Activated naive CD8-positive, alpha-beta T cell (primary cell): ENCODE measurements around the gene ZSWIM7.

Experiments
- H3K27ac Mint-ChIP-seq: one replicate; pipeline ENCODE4 v1.8.0; 2021; ENCODE audit warnings: mixed read lengths
- H3K27me3 Mint-ChIP-seq: one replicate; pipeline ENCODE4 v1.8.0; 2021; ENCODE audit warnings: mixed read lengths
- H3K36me3 Mint-ChIP-seq: one replicate; pipeline ENCODE4 v1.8.0; 2021; ENCODE audit warnings: mixed read lengths
- H3K4me1 Mint-ChIP-seq: one replicate; pipeline ENCODE4 v1.8.0; 2021; ENCODE audit warnings: low read depth, mixed read lengths
- H3K4me3 Mint-ChIP-seq: one replicate; pipeline ENCODE4 v1.8.0; 2021; ENCODE audit warnings: mild to moderate bottlenecking, mixed read lengths
- H3K9me3 Mint-ChIP-seq: one replicate; pipeline ENCODE4 v1.8.0; 2021; ENCODE audit warnings: low read depth, mixed read lengths

Gene ZSWIM7

GRCh38 chr17:15955793-15956541 lies 43.5 kb downstream of the ZSWIM7 start:
- no peak overlapping the region for H3K4me3 Mint-ChIP-seq

GRCh38 chr17:15954222-15954621 lies 45.3 kb downstream of the ZSWIM7 start:
- no peak overlapping the region for H3K4me3 Mint-ChIP-seq
- H3K27me3 Mint-ChIP-seq = no peaks in the 10 kb centered on the region
- peaks cover 23% of the 10 kb centered on the region for H3K4me1 Mint-ChIP-seq
- no peaks in the 10 kb centered on the region for H3K9me3 Mint-ChIP-seq
- H3K27ac Mint-ChIP-seq = no peak overlapping the region
- H3K36me3 Mint-ChIP-seq = peaks cover 2% of the 10 kb centered on the region

More at GRCh38 chr17:15955793-15956541, 43.5 kb downstream of the ZSWIM7 start:
- H3K9me3 Mint-ChIP-seq = no peaks in the 10 kb centered on the region
- H3K36me3 Mint-ChIP-seq = peaks cover 2% of the 10 kb centered on the region
- peaks cover 29% of the 10 kb centered on the region for H3K4me1 Mint-ChIP-seq
- no peaks in the 10 kb centered on the region for H3K27me3 Mint-ChIP-seq
- no peak overlapping the region for H3K27ac Mint-ChIP-seq

DNA sequence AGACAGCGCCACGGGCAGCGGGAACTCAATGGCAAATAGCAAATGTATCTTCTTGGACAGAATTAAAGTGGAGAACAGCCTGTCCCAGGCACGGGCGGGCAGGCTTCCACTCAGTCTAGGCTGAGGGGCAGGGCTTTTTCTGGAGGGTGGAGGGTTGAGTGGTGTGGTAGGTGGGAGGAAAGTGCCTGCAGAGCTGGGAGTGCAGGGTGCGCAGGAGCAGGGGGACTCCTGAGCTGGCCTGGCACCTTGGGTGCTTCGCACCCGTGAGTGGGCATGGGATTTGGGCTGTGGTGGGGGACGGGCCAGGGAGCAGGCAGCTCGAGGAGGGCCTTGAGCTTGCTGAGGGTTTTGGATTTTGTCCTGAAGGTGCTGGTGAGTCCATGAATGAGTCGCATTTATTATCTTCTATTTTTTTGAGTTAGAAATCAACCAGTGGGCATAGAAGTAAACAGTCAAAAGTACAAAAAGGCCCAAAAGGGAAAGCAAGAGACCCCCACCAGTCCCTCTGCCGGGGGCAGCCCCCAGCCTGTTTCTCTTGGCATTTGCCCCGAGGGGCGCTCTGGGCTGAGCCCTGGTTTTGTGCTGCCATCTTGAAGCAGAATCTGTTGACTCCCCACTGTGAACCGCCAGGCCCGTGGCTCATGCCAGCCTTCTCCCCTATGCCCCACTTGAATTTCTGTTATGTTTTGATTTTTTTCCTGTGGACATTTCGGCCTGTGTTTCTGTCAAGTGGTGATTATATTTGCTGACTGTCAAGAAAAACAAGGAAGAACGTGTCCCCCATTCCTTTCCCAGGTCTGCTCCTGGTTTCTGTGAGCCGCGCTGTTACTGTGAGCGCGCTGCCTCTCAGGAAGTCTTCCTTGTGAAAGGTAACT lies 46.4 kb downstream of the ZSWIM7 start:
- Mint-ChIP-seq H3K4me1 (peaks cover 12% of the 10 kb centered on the region), H3K9me3 (no peaks in the 10 kb centered on the region)

GRCh38 chr17:15952048-15952532 lies 47.4 kb downstream of the ZSWIM7 start:
- H3K36me3 Mint-ChIP-seq = no peaks in the 10 kb centered on the region
- no peaks in the 10 kb centered on the region for H3K27me3 Mint-ChIP-seq
- H3K9me3 Mint-ChIP-seq = no peaks in the 10 kb centered on the region
- no peak overlapping the region for H3K4me3 Mint-ChIP-seq
- H3K27ac Mint-ChIP-seq = no peak overlapping the region
- H3K4me1 Mint-ChIP-seq = peaks cover 6% of the 10 kb centered on the region

More for the DNA sequence above, 46.4 kb downstream of the ZSWIM7 start:
- Mint-ChIP-seq H3K36me3 (peaks cover under 1% of the 10 kb centered on the region), H3K4me3 (no peak overlapping the region), H3K27ac (no peak overlapping the region), H3K27me3 (no peaks in the 10 kb centered on the region)

DNA sequence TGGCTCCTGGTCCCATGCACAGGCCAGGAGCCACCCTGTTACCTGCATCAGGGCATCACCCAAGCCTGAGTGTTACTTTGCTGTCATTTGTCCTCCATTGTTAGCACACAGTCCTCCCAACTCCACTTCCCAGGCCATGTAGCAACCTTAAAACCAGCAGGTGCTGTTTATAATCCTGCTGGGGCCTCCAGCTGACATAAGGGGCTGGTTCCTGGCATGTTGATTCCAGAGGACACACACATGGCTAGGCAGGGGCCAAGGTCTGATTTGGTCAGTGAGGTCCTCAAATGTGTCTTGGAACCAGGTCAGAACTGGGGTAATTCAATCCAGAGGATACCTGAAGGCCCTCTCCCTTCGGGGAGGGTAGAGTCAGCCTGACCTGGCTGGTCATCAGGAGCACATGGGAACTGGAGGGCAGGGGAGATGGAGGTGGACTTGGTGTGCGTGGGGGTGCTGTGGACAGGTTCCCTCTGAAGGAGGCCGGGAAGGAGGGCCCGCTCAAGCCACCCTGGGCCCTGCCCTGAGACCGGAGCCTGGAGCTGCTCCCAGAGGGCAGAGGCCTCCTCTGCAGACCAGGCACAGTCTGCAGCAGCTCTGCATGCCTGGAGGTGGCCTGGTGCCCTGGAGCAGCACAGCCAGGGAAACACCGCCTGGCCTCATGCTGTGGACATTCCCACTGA lies 48.0 kb downstream of the ZSWIM7 start:
- H3K4me1 Mint-ChIP-seq = peaks cover 5% of the 10 kb centered on the region
- H3K9me3 Mint-ChIP-seq = no peaks in the 10 kb centered on the region
- no peaks in the 10 kb centered on the region for H3K27me3 Mint-ChIP-seq
- no peak overlapping the region for H3K4me3 Mint-ChIP-seq
- H3K36me3 Mint-ChIP-seq = no peaks in the 10 kb centered on the region
- H3K27ac Mint-ChIP-seq = no peak overlapping the region

DNA sequence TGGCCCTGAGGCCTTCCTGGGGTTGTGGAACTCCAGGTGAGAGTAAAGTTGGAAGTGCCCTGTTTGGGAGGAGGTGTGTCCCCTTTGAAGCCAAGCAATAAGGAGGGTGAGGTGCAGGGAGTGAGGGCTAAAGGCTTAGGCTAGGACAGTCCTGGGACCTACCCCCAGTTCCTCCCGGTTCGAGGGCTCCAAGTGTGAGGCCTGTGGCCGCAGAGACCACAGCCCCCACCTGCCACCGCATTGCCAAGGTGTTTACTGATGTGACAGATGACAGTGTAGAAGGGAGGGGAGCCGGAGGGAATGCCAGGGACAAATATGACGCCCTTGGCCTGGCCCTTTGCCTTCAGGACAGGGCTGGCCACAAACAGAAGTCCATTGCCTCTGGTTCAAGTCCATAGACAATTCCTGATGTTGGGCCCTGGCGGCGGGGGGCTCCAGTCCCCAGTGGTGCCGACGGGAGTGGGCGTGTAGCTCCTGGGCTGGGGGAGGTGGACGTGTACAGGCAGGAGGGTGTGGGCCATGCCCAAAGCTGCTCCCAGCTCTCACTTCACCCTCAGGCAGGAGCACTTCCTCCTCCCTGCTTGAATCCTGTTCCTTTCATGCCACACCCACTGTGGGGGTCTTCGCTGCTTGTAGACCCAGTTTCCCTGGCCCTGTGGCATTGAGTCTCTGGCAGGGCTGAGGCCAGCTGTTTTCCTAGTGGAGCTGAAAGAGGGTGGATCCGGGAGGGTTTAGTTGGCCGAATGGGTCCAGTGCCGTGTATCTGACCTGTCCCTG lies 51.3 kb downstream of the ZSWIM7 start:
- H3K9me3 Mint-ChIP-seq = no peaks in the 10 kb centered on the region
- no peak overlapping the region for H3K27ac Mint-ChIP-seq
- H3K36me3 Mint-ChIP-seq = no peaks in the 10 kb centered on the region
- H3K4me3 Mint-ChIP-seq = no peak overlapping the region
- H3K27me3 Mint-ChIP-seq = peaks cover 10% of the 10 kb centered on the region
- peaks cover 16% of the 10 kb centered on the region for H3K4me1 Mint-ChIP-seq

DNA sequence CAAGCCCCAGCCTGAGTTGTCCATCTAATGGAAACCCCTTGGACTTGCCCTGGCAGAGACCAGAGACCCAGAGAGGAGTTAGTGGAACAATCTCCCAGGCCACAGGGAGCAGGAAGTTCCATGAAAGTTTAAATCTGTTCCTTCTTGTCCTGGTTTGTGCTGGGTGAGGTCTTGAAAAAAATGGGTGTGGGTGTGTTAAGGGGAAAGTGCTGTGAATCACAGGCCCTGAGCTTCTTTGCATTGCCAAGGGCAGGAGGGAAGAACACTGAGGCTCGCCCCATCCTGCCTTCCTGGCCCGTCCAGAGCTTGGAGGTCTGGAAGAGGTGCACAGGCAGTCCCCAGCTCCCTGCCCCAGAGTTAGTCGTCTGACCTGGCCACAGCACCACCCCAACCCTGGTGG lies 52.2 kb downstream of the ZSWIM7 start:
- Mint-ChIP-seq H3K27ac (no peak overlapping the region), H3K4me3 (no peak overlapping the region), H3K27me3 (peaks cover 13% of the 10 kb centered on the region), H3K36me3 (no peaks in the 10 kb centered on the region), H3K4me1 (peaks cover 16% of the 10 kb centered on the region), H3K9me3 (no peaks in the 10 kb centered on the region)

GRCh38 chr17:15946611-15947120 lies 52.8 kb downstream of the ZSWIM7 start:
- peaks cover 16% of the 10 kb centered on the region for H3K4me1 Mint-ChIP-seq
- H3K36me3 Mint-ChIP-seq = no peaks in the 10 kb centered on the region
- H3K27me3 Mint-ChIP-seq = peaks cover 13% of the 10 kb centered on the region
- peak overlapping the region; percentile 79 for H3K4me3 Mint-ChIP-seq
- H3K9me3 Mint-ChIP-seq = no peaks in the 10 kb centered on the region
- peak overlapping the region; percentile 58 for H3K27ac Mint-ChIP-seq

DNA sequence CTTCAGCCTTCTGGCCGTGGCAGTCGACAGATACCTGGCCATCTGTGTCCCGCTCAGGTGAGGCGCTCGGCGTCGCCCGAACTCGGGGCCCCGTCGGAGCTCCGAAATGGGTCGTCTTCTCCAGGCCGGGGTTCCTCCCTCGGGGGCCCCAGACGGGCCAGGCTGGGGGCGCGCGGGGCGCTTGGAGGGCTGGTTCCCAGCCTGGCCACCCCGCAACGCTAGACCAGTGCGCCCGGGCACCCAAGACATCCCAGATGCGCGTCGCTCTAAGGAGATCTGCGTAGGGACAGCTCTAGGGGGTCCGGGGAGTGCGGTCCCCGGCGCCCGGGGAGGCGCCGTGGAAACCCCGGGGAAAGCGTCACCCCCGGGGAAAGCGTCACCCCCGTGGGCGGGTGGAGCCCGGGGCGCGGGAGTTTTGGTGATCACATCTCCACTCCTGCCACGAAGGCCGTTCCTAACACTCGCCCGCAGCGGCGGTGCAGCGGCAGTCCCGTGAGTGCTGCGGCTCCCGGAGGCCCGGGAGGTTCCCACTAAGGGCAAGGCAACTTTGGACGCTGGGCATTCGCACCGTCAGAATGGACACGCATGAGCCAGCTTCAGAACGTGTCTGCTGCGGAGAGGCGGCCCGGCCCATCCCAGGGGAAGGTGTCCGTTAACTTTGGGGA lies 53.8 kb downstream of the ZSWIM7 start:
- Mint-ChIP-seq H3K27ac (peak overlapping the region; percentile 61), H3K4me1 (peaks cover 16% of the 10 kb centered on the region), H3K9me3 (no peaks in the 10 kb centered on the region), H3K36me3 (no peaks in the 10 kb centered on the region), H3K4me3 (peak overlapping the region; percentile 81), H3K27me3 (peaks cover 13% of the 10 kb centered on the region)

DNA sequence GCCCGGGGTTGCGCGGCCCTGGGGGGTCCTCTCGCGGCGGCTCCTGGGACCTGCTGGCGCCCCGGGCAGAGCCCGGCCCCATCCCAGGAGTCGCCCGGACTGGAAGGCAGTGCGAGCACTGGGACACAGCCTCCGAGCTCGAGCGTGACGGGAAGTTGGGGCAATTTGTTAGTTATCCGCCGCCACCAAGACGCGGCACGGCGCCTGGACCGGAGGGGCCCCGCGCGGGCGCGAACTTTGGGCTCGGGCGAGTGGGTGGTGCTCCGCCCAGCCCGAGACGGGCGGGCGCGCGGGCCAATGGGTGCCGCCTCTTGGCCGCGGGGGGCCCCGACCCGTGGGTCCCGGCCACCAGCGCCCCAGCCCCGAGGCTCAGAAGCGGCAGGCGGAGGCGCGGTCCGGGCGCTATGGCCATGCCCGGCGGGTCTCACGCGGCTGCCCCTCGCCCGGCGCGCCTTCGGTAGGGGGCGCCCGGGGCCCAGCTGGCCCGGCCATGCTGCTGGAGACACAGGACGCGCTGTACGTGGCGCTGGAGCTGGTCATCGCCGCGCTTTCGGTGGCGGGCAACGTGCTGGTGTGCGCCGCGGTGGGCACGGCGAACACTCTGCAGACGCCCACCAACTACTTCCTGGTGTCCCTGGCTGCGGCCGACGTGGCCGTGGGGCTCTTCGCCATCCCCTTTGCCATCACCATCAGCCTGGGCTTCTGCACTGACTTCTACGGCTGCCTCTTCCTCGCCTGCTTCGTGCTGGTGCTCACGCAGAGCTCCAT lies 54.6 kb downstream of the ZSWIM7 start, which contains the start of gene ADORA2B:
Gene ADORA2B (plus strand): TSS at position 372 of the 768 bp plus-strand sequence. CDS start 119 bp downstream, at position 491.
- peak within 1 kb of the TSS; percentile 88 for H3K4me3 Mint-ChIP-seq
- H3K36me3 Mint-ChIP-seq = no peaks in the 10 kb centered on the region
- H3K27ac Mint-ChIP-seq = peak within 1 kb of the TSS; percentile 64
- peaks cover 16% of the 10 kb centered on the region for H3K4me1 Mint-ChIP-seq
- H3K27me3 Mint-ChIP-seq = peaks cover 13% of the 10 kb centered on the region
- no peaks in the 10 kb centered on the region for H3K9me3 Mint-ChIP-seq

DNA sequence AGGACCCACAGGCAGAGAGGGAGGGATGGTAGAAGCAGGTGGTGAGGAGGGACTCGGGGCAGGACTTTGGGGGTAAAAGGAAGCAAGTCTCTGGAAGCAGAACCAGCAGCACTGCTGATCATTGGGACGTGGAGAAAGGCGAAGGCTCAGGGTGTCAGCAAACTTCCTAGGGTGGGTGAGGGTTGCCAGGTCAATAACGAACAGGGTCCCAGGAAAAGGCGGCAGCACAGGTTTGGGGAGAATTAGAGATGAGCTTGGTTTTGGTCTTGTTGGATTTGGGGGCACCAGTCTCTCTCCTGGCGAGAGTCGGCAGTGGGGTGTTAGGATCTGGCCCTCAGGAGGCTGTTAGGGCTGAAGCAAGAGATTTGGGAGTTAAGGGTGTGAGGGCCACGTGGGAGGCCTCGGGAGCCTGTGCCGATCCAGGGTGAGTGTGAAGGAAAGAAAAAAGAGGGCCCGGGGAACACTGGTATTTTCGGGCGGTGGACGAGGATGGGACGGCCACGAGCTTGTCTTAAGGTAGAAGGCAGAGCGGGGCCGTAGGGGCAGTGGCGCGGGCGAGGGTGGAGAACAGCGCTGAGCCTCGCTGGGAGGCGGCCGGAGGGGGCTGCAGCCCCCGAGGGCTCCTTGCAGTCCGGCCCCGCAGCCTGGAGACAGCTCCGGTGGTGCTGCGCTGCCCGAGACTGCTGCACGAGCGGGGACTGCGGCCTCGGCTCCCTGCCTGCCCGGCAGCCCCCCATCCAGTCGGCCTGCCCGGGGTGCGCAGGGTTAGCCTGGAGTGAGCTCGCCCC lies 55.3 kb downstream of the ZSWIM7 start:
- peaks cover 16% of the 10 kb centered on the region for H3K4me1 Mint-ChIP-seq
- peak overlapping the region; percentile 88 for H3K4me3 Mint-ChIP-seq
- no peaks in the 10 kb centered on the region for H3K9me3 Mint-ChIP-seq
- peak overlapping the region; percentile 64 for H3K27ac Mint-ChIP-seq
- H3K36me3 Mint-ChIP-seq = no peaks in the 10 kb centered on the region
- peaks cover 13% of the 10 kb centered on the region for H3K27me3 Mint-ChIP-seq

- no peak overlapping the region for H3K27ac Mint-ChIP-seq
- H3K27me3 Mint-ChIP-seq = peaks cover 14% of the 10 kb centered on the region
- H3K9me3 Mint-ChIP-seq = no peaks in the 10 kb centered on the region
- peaks cover 15% of the 10 kb centered on the region for H3K4me1 Mint-ChIP-seq
- H3K4me3 Mint-ChIP-seq = no peak overlapping the region
- H3K36me3 Mint-ChIP-seq = peaks cover 2% of the 10 kb centered on the region
These were observed 57.2 kb downstream of the ZSWIM7 start for GRCh38 chr17:15942207-15942833.
